ENCODE results near the gene C16orf95.

Gene C16orf95

GRCh38 chr16:87321336-87322107, 4.3 kb upstream of the C16orf95 start:
- H3K4me3 ChIP-seq (ENCODE audit: low read length): no peak overlapping the region
- DNase-seq (ENCODE audit: low read depth, low spot score): no peak

DNA sequence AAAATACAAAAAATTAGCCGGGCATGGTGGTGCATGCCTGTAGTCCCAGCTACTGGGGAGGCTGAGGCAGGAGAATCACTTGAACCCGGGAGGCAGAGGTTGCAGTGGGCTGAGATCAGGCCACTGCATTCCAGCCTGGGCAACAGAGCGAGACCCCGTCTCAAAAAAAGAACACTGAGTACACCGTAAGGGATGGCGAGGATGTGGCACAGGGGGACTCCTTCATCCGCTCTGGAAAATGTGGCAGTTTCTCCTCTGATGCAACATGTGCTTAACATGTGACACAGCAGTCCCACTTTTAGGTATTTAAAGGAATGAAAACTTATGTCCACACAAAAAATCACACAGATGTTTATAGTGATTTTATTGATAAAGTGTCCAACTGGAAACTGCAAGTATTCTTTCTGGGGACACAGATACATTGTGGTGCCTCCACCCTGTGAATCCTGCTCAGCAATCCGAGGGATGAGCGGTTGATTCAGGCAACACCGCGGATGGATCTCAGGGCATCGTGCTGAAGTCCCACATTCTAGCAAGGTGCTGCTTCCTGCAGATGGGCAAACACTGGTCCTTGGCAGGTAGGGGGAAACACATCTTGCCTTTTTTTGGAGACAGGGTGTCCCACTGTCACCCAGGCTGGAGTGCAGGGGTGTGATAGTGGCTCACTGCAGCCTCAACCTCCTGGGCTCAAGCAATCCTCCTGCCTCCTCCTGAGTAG, 3.5 kb upstream of the C16orf95 start:
- DNase-seq (ENCODE audit: low read depth, low spot score): no peak
- H3K4me3 ChIP-seq (ENCODE audit: low read length): no peak overlapping the region

- DNase-seq (ENCODE audit: low read depth, low spot score): no peak
- no peak overlapping the region for H3K4me3 ChIP-seq (ENCODE audit: low read length)
Measured at GRCh38 chr16:87319997-87320491, 2.9 kb upstream of the C16orf95 start.

DNA sequence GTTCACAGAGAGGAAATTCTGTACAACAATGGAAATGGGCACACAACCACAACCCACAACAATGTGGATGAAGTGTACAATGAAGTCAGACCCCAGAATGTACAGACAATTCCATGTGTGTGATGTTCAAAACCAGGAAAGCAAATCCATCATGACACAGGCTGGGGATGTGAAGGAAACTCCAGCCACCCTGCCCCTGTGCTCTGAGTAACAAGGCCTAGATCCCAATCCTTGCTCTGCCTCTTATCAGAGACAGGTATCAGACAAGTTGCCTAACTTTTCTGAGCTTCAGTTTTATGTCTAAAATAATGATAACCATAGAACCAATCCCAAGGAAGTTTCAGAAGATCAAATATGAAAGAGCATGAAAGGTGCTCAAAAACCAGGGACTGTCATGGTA, 1.8 kb upstream of the C16orf95 start:
- H3K4me3 ChIP-seq (ENCODE audit: low read length): no peak overlapping the region
- DNase-seq (ENCODE audit: low read depth, low spot score): no peak

DNA sequence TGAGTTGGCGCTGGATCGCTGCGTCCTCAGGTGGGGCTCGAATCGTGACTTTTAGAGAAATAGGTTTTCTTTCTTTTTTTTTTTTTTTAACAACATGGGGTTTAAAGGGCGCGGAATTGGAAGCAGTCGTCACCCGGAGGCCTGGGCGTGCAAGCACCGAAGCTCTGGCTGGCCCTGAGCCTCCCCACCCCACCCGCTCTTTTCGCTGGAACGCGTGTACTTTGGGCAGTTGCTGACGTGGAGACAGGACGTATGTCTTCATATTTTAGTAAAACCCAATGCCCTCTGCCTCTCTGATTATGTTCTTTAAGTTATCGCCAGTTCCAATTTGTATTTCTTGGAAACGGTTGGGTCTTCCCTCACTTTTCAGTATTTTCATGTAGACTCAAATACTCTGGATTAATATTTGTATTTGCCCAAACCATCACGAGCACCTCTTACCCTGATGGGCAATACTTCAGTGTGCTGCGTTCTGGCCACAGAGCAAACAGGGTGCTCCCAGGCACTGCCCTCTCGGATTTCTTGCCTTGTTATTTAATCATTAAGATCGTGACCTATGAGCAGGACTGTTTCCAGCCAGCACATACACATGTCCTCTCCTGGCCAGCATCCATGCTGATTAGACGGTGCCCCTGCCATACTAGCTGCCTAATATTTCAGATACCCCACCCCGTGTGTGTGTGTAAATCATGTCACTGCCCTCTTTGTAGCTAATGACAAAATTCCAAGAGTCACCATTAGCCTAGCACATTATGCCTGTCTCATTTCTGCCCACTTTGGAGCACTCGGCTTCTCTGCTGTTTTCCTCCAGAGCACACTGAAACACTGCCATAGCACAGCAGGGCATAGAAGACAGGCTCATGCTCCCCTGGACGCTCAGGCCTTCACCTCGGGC, 805 bp upstream of the C16orf95 start:
- DNase-seq (ENCODE audit: low read depth, low spot score): peak; percentile 15
- H3K4me3 ChIP-seq (ENCODE audit: low read length): peak overlapping the region; percentile 88

DNA sequence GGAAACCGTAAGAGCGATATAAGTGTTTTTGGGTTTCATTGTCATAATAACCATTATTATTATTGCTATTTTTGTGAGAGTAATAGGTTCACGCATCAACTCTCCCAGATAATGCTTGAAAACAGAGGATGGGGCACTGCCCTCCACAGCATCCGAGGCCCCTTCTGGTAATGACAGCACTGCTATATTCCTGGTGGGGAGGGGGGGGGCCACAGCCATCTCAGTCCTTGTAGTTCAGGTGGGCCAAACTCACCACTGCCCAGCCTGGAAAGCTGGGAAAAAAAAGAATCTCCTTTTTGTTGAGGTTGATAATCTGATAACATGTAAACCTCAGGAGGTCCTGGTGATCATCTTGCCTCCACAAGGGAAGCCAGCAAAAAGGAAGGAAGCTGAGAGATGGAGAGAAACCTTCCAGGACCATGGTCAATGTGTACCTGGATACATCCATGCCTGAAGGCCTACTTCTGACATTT, 706 bp downstream of the C16orf95 start:
- DNase-seq (ENCODE audit: low read depth, low spot score): no peak
- peak overlapping the region; percentile 88 for H3K4me3 ChIP-seq (ENCODE audit: low read length)

GRCh38 chr16:87314990-87315420, 2.2 kb downstream of the C16orf95 start:
- no peak for DNase-seq (ENCODE audit: low read depth, low spot score)
- H3K4me3 ChIP-seq (ENCODE audit: low read length): no peak overlapping the region

DNA sequence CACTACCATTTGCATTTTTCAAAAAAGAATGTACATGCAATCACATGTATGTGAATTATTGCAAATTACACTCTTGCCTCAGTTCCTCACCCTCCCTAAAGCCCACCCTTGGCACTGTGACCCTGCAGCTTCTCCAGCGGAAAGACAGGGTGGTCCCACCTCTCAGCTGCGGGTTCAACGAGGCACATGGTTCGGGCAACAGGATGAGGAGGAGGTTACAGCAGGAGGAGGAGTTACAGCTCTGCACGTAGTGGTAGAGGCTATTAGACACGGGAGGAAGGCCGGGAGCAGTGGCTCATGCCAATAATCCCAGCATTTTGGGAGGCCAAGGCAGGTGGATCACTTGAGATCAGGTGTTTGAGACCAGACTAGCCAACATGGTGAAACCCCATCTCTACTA, 5.2 kb downstream of the C16orf95 start:
- DNase-seq (ENCODE audit: low read depth, low spot score): no peak
- H3K4me3 ChIP-seq (ENCODE audit: low read length): no peak overlapping the region

GRCh38 chr16:87311387-87311786, 5.8 kb downstream of the C16orf95 start:
- DNase-seq (ENCODE audit: low read depth, low spot score): no peak

GRCh38 chr16:87310610-87311009, 6.6 kb downstream of the C16orf95 start:
- no peak overlapping the region for H3K4me3 ChIP-seq (ENCODE audit: low read length)
- DNase-seq (ENCODE audit: low read depth, low spot score): no peak

More at GRCh38 chr16:87311387-87311786, 5.8 kb downstream of the C16orf95 start:
- H3K4me3 ChIP-seq (ENCODE audit: low read length): no peak overlapping the region

GRCh38 chr16:87309620-87310525, 7.3 kb downstream of the C16orf95 start:
- no peak for DNase-seq (ENCODE audit: low read depth, low spot score)
- no peak overlapping the region for H3K4me3 ChIP-seq (ENCODE audit: low read length)

- no peak overlapping the region for H3K4me3 ChIP-seq (ENCODE audit: low read length)
- no peak for DNase-seq (ENCODE audit: low read depth, low spot score)
Measured at GRCh38 chr16:87308826-87309225, 8.4 kb downstream of the C16orf95 start.

DNA sequence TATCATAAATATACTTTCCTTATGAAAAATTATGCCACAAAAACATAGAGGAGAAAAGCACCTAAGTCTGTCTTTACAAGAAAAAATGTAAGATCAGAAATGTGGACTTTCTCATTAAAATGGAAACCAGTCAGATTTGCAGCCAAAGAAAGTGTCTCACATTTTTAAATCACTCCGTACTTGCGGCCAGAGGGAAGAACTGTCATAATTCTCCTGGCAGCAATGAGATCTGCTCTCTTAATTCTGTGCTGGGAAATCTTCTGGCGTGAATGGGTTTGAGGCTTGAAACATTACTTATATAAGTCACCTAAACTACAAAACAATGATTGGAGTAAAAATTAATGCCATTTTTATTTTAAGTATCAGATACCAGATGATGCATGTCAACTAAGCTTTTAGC, 10.7 kb downstream of the C16orf95 start:
- no peak overlapping the region for H3K4me3 ChIP-seq (ENCODE audit: low read length)
- DNase-seq (ENCODE audit: low read depth, low spot score): no peak

DNA sequence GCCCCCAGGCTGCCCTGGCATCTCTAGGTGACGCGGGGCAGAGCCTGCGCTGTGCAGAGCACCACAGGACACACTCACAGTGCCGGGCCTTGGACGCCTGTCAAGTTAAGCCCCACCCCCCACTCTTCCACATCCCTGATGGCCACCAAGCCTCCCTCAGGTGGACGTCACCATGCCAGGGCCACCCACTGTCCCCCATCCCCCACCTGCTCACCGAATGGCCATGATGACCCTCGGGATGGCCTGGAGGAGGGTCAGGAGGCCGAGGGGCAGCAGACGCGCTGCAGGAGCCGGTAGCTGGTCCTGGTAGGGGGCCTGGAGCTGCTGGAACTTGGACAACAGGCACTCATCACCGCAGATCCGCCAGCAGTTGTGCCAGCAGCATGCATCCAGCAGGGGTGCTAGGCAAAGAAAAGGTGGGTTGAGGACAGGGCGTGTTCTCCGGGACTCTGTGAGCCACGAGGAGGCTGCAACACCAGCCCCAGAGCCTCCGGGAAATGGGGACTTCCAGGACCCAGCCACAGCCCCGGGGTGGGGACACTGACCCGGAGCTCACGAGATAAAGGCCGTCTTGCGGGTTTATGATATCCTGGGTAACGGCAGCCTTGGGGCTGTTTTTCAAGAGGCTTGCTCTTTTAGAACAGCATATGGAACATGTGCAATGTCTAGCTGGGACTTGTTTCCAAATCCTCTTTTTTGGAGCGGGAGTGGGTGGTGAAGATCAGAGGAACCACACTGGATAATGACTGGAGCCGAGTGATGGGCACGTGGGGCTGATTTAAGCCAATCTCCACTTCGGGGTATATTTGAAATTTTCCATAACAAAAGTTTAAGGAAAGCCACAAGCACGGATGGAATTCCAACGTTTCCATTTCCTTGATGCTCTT, 11.4 kb downstream of the C16orf95 start:
- no peak for DNase-seq (ENCODE audit: low read depth, low spot score)
- H3K4me3 ChIP-seq (ENCODE audit: low read length): no peak overlapping the region

- DNase-seq (ENCODE audit: low read depth, low spot score): no peak
- no peak overlapping the region for H3K4me3 ChIP-seq (ENCODE audit: low read length)
Measured at GRCh38 chr16:87304951-87305350, 12.2 kb downstream of the C16orf95 start.

- H3K4me3 ChIP-seq (ENCODE audit: low read length): no peak overlapping the region
- DNase-seq (ENCODE audit: low read depth, low spot score): no peak
Measured at GRCh38 chr16:87303962-87304521, 13.2 kb downstream of the C16orf95 start.

DNA sequence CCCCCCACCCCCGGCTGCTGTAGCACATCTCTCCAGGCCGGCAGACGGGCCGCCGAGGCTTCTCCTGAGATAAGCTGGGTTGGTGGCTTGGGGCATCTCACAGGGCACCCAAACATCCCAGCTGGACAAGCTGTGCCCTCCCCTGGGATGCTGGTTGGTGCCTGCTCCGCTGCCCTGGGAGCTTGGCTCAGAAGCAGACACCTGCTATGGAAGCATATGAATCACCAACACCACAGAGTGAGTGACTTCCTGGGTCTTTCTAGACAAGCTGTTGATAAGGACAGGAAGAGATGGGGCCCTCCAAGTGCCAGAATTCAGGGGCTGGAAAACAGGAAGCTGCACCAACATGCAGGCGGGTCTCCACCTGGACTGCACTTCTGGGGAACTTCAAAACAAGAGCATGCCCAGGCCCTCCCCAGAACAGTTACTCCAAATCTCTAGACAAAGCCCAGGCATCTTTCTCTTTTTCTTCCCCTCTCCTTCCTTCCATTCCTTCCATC, 13.7 kb downstream of the C16orf95 start:
- no peak overlapping the region for H3K4me3 ChIP-seq (ENCODE audit: low read length)
- DNase-seq (ENCODE audit: low read depth, low spot score): peak; percentile 49
